Body of pancreas (tissue), 4 donors: ENCODE results near the gene FOXF1. TPM values are rescaled to one million over a fixed set of nuclear protein-coding genes. Genes with fewer than 3 reads are reported as not detected.

ENCODE experiments used
- ATAC-seq: fragments of 150-250 bp; one replicate; pipeline ENCODE4 v1.9.1; 2016
- DNase-seq, 4 donors: peaks; one replicate each; pipeline ENCODE4 v3.0.0-alpha.2; 2019
- H3K27ac ChIP-seq, 4 donors: fragments of 200-600 bp; sonication (generic); 1 replicate in 3 of 4; 2 replicates in 1 of 4; pipeline versions ENCODE4 v1.5.1 to v1.6.1; 2016 to 2019; ENCODE audit warnings: mild to moderate bottlenecking in 1 of 4, mixed read lengths in 1 of 4, moderate library complexity in 1 of 4
- H3K27me3 ChIP-seq, 2 donors: fragments of 200-600 bp; sonication (generic); one replicate each; pipeline ENCODE4 v1.6.0; 2016; ENCODE audit warnings: mild to moderate bottlenecking in 1 of 2
- H3K36me3 ChIP-seq, 2 donors: fragments of 200-600 bp; sonication (generic); replicated peaks in 1 of 2; 2 replicates each; pipeline ENCODE4 v1.5.1; 2016; ENCODE audit warnings: low read depth in 2 of 2; ENCODE audit not compliant: insufficient read depth in 1 of 2
- H3K4me1 ChIP-seq: fragments of 200-600 bp; sonication (generic); one replicate; pipeline ENCODE4 v1.6.0; 2016
- H3K4me3 ChIP-seq, 2 donors: fragments of 200-600 bp; sonication (generic); 1 replicate in 1 of 2; 2 replicates in 1 of 2; pipeline ENCODE4 v1.5.1; 2016 to 2019
- H3K9me3 ChIP-seq, 3 donors: fragments of 200-600 bp; sonication (generic); 1 replicate in 2 of 3; 2 replicates in 1 of 3; pipeline ENCODE4 v1.5.1; 2016
- POLR2A ChIP-seq, 3 donors: fragments of 450-650 bp; IDR thresholded peaks; one replicate each; pipeline ENCODE4 v1.6.1; 2016; ENCODE audit warnings: antibody characterized with exemption in 3 of 3, mild to moderate bottlenecking in 2 of 3
- WGBS, 2 donors: methylation state at CpG; one replicate each; pipeline ENCODE4 v1.1.5; 2017; 5-methylcytosine and 5-hydroxymethylcytosine counted together
- intact Hi-C: fragments of 100-400 bp; cut with DNase I; formaldehyde crosslinking; loops from one replicate; pipeline ENCODE4 v1.15.1; 2023
- total RNA-seq, 2 donors: library from RNA; depleted of rRNA; stranded (reverse); fragments of >200 nt; gene quantifications; one replicate each; pipeline ENCODE4 v1.1.0, GENCODE V29; 2016
- TF ChIP-seq, protein P1 (sequence below), 7 experiments: fragments of 450-650 bp in 4 of 7; fragments of 200-600 bp in 3 of 7; sonication (generic) in 3 of 7; IDR thresholded peaks; one replicate each; pipeline ENCODE4 v1.5.1; 2016 to 2019; ENCODE audit warnings: antibody characterized with exemption in 7 of 7

FOXF1 gene
- total RNA-seq, 2 donors from 2014 or later = 0.52 to 7.3 TPM

DNA sequence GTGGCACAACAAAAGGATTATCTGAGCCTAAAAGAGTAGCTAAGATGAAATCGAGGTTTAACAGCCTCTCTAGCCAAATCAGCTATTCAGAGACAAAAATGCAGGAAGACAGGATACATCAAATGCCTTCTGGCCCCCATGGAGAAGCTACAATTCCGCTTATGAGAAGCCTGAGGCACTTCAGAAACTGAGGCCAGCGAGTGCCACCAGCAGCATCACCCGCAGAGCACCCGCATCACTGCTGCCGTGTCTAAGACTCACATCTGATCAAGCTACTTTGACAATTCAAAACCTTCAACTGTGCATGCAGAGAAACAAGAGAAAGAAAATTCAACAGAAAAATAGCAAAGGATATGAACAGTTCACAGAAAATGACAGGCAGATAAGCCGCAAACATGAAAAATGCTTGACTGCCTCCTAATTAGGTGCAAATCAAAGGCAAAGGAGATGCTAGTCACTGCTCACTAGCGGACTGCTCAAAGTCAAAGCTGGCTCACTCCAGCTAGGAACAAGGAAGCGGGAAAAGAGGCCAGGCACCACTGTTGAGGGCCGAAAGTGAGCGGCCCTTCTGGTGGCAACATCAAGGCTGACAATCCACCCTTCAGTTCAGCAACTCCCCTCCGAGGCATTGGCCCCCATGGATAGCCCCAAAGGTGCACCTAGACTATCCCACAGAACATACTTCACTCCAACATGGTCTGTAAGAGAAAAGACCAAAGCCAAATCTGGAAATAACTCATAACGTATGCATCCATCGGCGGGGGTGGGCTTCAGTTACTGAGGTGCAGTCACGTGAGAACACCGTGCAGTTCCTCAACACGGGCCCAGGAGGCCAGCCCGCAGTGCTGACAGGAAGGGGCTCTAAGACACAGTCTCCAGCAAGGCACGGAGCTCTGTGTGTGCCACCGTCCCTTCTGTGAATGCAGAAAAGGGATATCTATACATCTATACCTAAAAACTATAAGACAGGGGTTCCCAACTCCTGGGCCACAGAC lies 32.7 kb downstream of the FOXF1 start:
- DNase-seq = no peak
- H3K9me3 ChIP-seq = no peaks in the 10 kb centered on the region
- H3K27me3 ChIP-seq = no peaks in the 10 kb centered on the region
- no peak overlapping the region for H3K27ac ChIP-seq
- H3K4me1 ChIP-seq = no peaks in the 10 kb centered on the region
- H3K4me3 ChIP-seq = no peak overlapping the region
- 88 to 90% methylated on average over 21 of the region's 21 CpGs for WGBS, 2 donors
- ATAC-seq = no peak
- TF ChIP-seq, protein P1, sequence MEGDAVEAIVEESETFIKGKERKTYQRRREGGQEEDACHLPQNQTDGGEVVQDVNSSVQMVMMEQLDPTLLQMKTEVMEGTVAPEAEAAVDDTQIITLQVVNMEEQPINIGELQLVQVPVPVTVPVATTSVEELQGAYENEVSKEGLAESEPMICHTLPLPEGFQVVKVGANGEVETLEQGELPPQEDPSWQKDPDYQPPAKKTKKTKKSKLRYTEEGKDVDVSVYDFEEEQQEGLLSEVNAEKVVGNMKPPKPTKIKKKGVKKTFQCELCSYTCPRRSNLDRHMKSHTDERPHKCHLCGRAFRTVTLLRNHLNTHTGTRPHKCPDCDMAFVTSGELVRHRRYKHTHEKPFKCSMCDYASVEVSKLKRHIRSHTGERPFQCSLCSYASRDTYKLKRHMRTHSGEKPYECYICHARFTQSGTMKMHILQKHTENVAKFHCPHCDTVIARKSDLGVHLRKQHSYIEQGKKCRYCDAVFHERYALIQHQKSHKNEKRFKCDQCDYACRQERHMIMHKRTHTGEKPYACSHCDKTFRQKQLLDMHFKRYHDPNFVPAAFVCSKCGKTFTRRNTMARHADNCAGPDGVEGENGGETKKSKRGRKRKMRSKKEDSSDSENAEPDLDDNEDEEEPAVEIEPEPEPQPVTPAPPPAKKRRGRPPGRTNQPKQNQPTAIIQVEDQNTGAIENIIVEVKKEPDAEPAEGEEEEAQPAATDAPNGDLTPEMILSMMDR (IDR thresholded peaks at IDR 0.05) = no peak
- TF ChIP-seq POLR2A (IDR thresholded peaks at IDR 0.05) = no peak
- intact Hi-C loops = no loop called here
- peaks cover 14 to 36% of the 10 kb centered on the region in 2 donors for H3K36me3 ChIP-seq

DNA sequence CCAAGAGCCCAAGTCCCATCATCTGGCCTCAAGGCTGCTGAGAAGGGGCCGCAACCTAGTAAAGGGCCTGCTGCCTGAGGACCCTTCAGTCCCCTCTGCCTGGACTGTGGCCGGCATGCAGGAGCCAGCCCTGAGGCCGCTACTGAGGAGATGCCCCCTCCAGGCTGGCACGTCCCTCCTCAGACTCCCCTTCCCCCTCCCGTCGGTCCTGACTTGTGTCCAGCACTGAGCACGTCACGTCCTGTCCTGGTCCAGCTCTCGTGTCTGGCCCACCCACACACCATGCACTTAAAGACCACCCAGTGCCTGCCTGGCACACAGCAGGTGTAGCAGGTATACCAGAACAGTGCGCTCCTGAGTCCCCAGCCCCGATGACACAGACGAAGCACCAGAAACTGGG lies 35.2 kb downstream of the FOXF1 start:
- Histone ChIP-seq H3K27me3 (no peaks in the 10 kb centered on the region), H3K36me3 (peaks cover 8 to 25% of the 10 kb centered on the region in 2 donors), H3K27ac (no peak overlapping the region), H3K4me1 (no peaks in the 10 kb centered on the region), H3K9me3 (no peaks in the 10 kb centered on the region), H3K4me3 (no peak overlapping the region)
- no peak for ATAC-seq
- no peak for DNase-seq
- intact Hi-C loops = no loop called here
- TF ChIP-seq POLR2A (IDR thresholded peaks at IDR 0.05) = no peak
- TF ChIP-seq, protein P1 (IDR thresholded peaks at IDR 0.05) = no peak
- 80 to 87% methylated on average over 12 of the region's 12 CpGs for WGBS, 2 donors

DNA sequence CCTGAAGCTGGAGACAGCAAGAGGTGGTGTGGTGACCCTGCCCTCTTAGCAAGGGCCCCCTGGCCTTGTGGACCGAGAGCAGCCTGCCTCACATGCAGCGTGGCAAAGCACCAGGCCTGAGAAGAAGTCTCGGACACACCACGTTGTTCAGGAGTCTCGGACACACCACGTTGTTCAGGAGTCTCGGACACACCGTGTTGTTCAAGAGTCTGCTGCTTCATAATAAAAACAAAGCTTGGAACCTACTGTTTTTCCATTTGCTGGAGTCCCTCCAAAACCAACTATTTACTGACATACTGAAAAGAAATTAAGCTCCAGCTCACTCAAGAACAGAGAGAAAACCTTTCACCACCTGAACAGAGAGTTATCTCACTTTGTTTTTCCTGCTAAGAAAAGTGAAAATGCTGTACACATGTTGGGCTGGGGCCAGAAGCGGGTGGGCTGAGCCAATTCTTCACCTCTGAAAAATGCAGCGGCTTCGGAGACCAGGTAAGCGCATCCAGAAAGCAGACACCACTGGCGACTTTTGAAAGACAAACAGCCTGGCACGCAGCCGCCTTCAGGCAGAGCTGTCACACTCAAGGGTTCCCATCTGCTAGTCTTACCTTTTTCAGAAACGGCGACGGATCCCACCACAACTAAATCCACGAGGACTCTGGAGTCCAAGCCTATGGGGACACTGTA lies 35.8 kb downstream of the FOXF1 start:
- no peak for ATAC-seq
- no peak for DNase-seq
- H3K4me3 ChIP-seq = no peak overlapping the region
- TF ChIP-seq POLR2A (IDR thresholded peaks at IDR 0.05) = no peak
- TF ChIP-seq, protein P1 (IDR thresholded peaks at IDR 0.05) = no peak
- WGBS, 2 donors = 89 to 91% methylated on average over 17 to 19 of the region's 19 CpGs
- H3K4me1 ChIP-seq = no peaks in the 10 kb centered on the region
- no peaks in the 10 kb centered on the region for H3K9me3 ChIP-seq
- H3K27ac ChIP-seq = no peak overlapping the region
- intact Hi-C loops = no loop called here
- H3K27me3 ChIP-seq = no peaks in the 10 kb centered on the region
- peaks cover 5 to 22% of the 10 kb centered on the region in 2 donors for H3K36me3 ChIP-seq

DNA sequence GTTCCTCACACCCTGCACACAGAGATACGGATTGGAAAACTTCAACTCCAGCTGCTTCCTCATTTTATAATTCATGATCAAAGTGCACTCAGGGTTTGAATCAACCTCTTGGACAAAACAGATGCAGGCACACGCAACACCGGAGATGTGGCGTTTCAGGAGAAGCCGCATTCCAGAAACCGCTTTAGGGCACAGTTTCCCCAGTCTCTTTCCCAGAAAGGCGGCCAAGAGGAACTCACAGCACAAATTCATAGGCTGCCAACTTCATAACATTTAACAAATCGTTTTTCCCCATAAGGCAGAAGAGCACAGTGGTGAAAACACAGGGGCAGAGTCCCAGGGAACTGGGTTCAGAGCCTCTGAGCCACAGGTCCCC lies 36.3 kb downstream of the FOXF1 start:
- Histone ChIP-seq H3K4me3 (no peak overlapping the region), H3K27me3 (no peaks in the 10 kb centered on the region), H3K9me3 (no peaks in the 10 kb centered on the region), H3K27ac (no peak overlapping the region), H3K4me1 (no peaks in the 10 kb centered on the region), H3K36me3 (peaks cover 2 to 19% of the 10 kb centered on the region in 2 donors)
- intact Hi-C loops = no loop called here
- ATAC-seq (no peak), DNase-seq (no peak)
- no peak for TF ChIP-seq POLR2A (IDR thresholded peaks at IDR 0.05)
- TF ChIP-seq, protein P1 (IDR thresholded peaks at IDR 0.05) = no peak
- WGBS, 2 donors = 87 to 88% methylated on average over 8 of the region's 8 CpGs
